Measurements from ENCODE around the gene RMI1.

Gene RMI1

GRCh38 chr9:83971485-83971884, 9.1 kb upstream of the RMI1 start:
- DNase-seq, result no peak

GRCh38 chr9:83972286-83972685, 8.3 kb upstream of the RMI1 start:
- DNase-seq, result no peak

GRCh38 chr9:83975300-83975699, 5.3 kb upstream of the RMI1 start:
- no peak for DNase-seq

- DNase-seq, result no peak
Observed at GRCh38 chr9:83976372-83976771, 4.2 kb upstream of the RMI1 start.

GRCh38 chr9:83977196-83977595, 3.4 kb upstream of the RMI1 start:
- DNase-seq, result no peak

- peak; percentile 73 for DNase-seq
Observed at GRCh38 chr9:83978992-83979811, 1.4 kb upstream of the RMI1 start.

- DNase-seq, result peak; percentile 97
Observed at GRCh38 chr9:83979812-83980394, 702 bp upstream of the RMI1 start, which contains the start of gene HNRNPK. TSS of gene HNRNPK (minus strand) at chr9:83980215. CDS start at chr9:83978252, 1,963 bp downstream.

- DNase-seq, result peak; percentile 28
Observed at GRCh38 chr9:83981126-83981871, 694 bp downstream of the RMI1 start.

GRCh38 chr9:83986195-83986594, 5.6 kb downstream of the RMI1 start:
- no peak for DNase-seq

- DNase-seq, result no peak
Observed at GRCh38 chr9:83986765-83987401, 6.3 kb downstream of the RMI1 start.

- DNase-seq, result no peak
Observed at GRCh38 chr9:83987402-83987791, 6.8 kb downstream of the RMI1 start.

GRCh38 chr9:83988411-83988810, 7.8 kb downstream of the RMI1 start:
- DNase-seq, result no peak

- no peak for DNase-seq
Observed at GRCh38 chr9:83991355-83991754, 10.8 kb downstream of the RMI1 start.

GRCh38 chr9:83992407-83992806, 11.8 kb downstream of the RMI1 start:
- no peak for DNase-seq

GRCh38 chr9:83992901-83993300, 12.3 kb downstream of the RMI1 start:
- no peak for DNase-seq

GRCh38 chr9:83996126-83996525, 15.5 kb downstream of the RMI1 start:
- no peak for DNase-seq

- no peak for DNase-seq
Observed at GRCh38 chr9:83999141-83999918, 18.7 kb downstream of the RMI1 start.

GRCh38 chr9:84000186-84000585, 19.6 kb downstream of the RMI1 start:
- DNase-seq, result no peak

- no peak for DNase-seq
Observed at GRCh38 chr9:84001621-84002020, 21.0 kb downstream of the RMI1 start.

- no peak for DNase-seq
Observed at GRCh38 chr9:84002344-84002743, 21.7 kb downstream of the RMI1 start.

- no peak for DNase-seq
Observed at GRCh38 chr9:84003246-84003645, 22.6 kb downstream of the RMI1 start.

- DNase-seq, result no peak
Observed at GRCh38 chr9:84007662-84008061, 27.1 kb downstream of the RMI1 start.
